ENCODE measurements around the gene TOM1L2.

TOM1L2 gene

GRCh38 chr17:17911001-17911613 lies 61.1 kb downstream of the TOM1L2 start:
- no peak for TF ChIP-seq CTCF (IDR thresholded peaks at IDR 0.05; ENCODE audit: insufficient read depth, low read depth, low read length, missing control alignments)
- no peak for DNase-seq (ENCODE audit: low read depth)
- H3K4me3 ChIP-seq (ENCODE audit: low read depth, low read length) = no peak overlapping the region

DNA sequence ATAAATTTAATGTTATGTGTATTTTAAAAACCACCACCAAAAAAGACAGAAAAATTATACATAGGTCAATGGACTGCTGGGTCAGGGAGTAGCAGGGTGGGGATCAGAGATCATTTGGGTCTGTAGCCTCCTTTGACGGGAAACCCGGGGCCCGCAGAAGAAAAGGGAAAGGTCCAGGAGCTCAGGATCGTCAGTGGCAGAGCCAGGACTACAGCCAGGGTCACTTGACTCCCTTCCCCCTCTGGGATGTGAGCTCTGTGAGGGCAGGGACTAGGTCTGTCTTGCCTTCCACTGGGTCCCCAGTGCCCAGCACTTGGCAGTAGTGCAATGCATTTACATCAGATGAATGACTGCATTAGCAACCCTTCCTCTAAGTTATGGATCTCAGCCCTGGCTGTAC lies 62.1 kb downstream of the TOM1L2 start:
- no peak overlapping the region for H3K4me3 ChIP-seq (ENCODE audit: low read depth, low read length)
- no peak for DNase-seq (ENCODE audit: low read depth)
- no peak for TF ChIP-seq CTCF (IDR thresholded peaks at IDR 0.05; ENCODE audit: insufficient read depth, low read depth, low read length, missing control alignments)

GRCh38 chr17:17909078-17909477 lies 63.1 kb downstream of the TOM1L2 start:
- no peak for DNase-seq (ENCODE audit: low read depth)
- no peak overlapping the region for H3K4me3 ChIP-seq (ENCODE audit: low read depth, low read length)
- TF ChIP-seq CTCF (IDR thresholded peaks at IDR 0.05; ENCODE audit: insufficient read depth, low read depth, low read length, missing control alignments) = no peak

DNA sequence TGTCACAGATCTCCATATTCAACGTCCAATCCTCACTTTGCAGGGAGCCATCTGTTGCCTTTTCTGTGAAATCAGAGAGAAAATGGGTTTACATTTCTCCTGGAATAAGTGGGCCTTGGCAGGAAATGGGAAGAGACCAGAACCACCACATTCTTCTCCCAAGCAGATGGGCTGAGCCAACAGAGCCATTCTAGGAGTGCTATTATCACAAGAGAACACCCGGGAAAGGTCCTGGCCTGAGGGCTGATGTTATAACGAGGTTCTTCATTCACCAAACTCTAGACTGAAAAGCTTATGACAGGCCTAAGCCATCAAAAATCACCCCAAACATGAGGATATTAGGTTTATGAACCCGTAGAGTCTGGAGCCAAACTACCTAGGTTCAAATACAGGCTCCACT lies 64.7 kb downstream of the TOM1L2 start:
- DNase-seq (ENCODE audit: low read depth) = no peak
- no peak overlapping the region for H3K4me3 ChIP-seq (ENCODE audit: low read depth, low read length)
- TF ChIP-seq CTCF (IDR thresholded peaks at IDR 0.05; ENCODE audit: insufficient read depth, low read depth, low read length, missing control alignments) = no peak

GRCh38 chr17:17906418-17907215 lies 65.6 kb downstream of the TOM1L2 start:
- TF ChIP-seq CTCF (IDR thresholded peaks at IDR 0.05; ENCODE audit: insufficient read depth, low read depth, low read length, missing control alignments) = no peak
- no peak overlapping the region for H3K4me3 ChIP-seq (ENCODE audit: low read depth, low read length)
- DNase-seq (ENCODE audit: low read depth) = no peak

DNA sequence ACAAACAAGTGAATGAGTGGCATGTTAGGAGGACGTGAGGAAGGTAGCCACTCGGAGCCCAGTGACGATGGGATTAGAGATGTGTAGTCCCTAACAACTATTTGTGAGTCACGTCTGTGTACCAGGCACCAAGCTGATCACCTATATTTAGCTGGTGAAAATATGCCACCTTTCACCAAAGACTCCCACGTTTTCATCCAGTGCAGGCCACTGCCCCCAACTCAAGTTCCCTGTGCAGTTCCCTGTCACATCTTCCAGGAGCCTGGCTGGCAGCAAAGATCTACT lies 67.2 kb downstream of the TOM1L2 start:
- DNase-seq (ENCODE audit: low read depth) = no peak

More for the DNA sequence above, 67.2 kb downstream of the TOM1L2 start:
- no peak for TF ChIP-seq CTCF (IDR thresholded peaks at IDR 0.05; ENCODE audit: insufficient read depth, low read depth, low read length, missing control alignments)
- no peak overlapping the region for H3K4me3 ChIP-seq (ENCODE audit: low read depth, low read length)
